Subcutaneous abdominal adipose tissue (tissue), 5 donors: ENCODE measurements around the gene NPNT.

Experiments used
- H3K27ac ChIP-seq: one replicate; pipeline ENCODE4 v1.7.0; 2013; ENCODE audit warnings: low read depth, mild to moderate bottlenecking, inconsistent platforms, low read length, moderate library complexity
- H3K27me3 ChIP-seq, 5 donors: one replicate each; pipeline ENCODE4 v1.7.0; 2013; ENCODE audit warnings: low read length in 5 of 5, inconsistent platforms in 1 of 5; ENCODE audit not compliant: control insufficient read depth in 5 of 5, insufficient read depth in 4 of 5
- H3K36me3 ChIP-seq, 5 donors: one replicate each; pipeline ENCODE4 v1.7.0; 2013; ENCODE audit warnings: low read length in 5 of 5; ENCODE audit not compliant: control insufficient read depth in 5 of 5, insufficient read depth in 5 of 5
- H3K4me1 ChIP-seq, 5 donors: one replicate each; pipeline ENCODE4 v1.7.0; 2013; ENCODE audit warnings: low read length in 5 of 5, mild to moderate bottlenecking in 3 of 5, moderate library complexity in 1 of 5; ENCODE audit not compliant: control insufficient read depth in 5 of 5, insufficient read depth in 5 of 5
- H3K4me3 ChIP-seq, 5 donors: one replicate each; pipeline ENCODE4 v1.7.0; 2013; ENCODE audit warnings: low read length in 5 of 5, low read depth in 1 of 5
- H3K9ac ChIP-seq, 5 donors: one replicate each; pipeline ENCODE4 v1.7.0; 2013; ENCODE audit warnings: low read length in 5 of 5, mild to moderate bottlenecking in 4 of 5, moderate library complexity in 3 of 5
- H3K9me3 ChIP-seq, 5 donors: one replicate each; pipeline ENCODE4 v1.7.0; 2013; ENCODE audit warnings: low read length in 5 of 5; ENCODE audit not compliant: control insufficient read depth in 5 of 5
- donor health status: healthy.
- donor health status: healthy.
- donor health status: healthy.
- donor health status: healthy.
- donor health status: healthy.

Gene NPNT

GRCh38 chr4:105937759-105938158 lies 42.5 kb downstream of the NPNT start:
- peaks cover 0 to 6% (median 3%) of the 10 kb centered on the region in 5 donors for H3K4me1 ChIP-seq
- H3K9ac ChIP-seq = no peak overlapping the region
- H3K27me3 ChIP-seq = no peaks in the 10 kb centered on the region
- no peaks in the 10 kb centered on the region for H3K36me3 ChIP-seq
- H3K9me3 ChIP-seq = no peaks in the 10 kb centered on the region
- no peak overlapping the region for H3K27ac ChIP-seq
- H3K4me3 ChIP-seq = no peak overlapping the region

- H3K27me3 ChIP-seq = no peaks in the 10 kb centered on the region
- H3K4me3 ChIP-seq = no peak overlapping the region
- no peaks in the 10 kb centered on the region for H3K36me3 ChIP-seq
- H3K27ac ChIP-seq = no peak overlapping the region
- H3K9me3 ChIP-seq = peaks cover 0 to 6% (median 3%) of the 10 kb centered on the region in 5 donors
- H3K9ac ChIP-seq = no peak overlapping the region
- H3K4me1 ChIP-seq = peaks cover 0 to 7% (median 5%) of the 10 kb centered on the region in 5 donors
Measured at GRCh38 chr4:105943234-105943633, 48.0 kb downstream of the NPNT start.

GRCh38 chr4:105944540-105944939 lies 49.3 kb downstream of the NPNT start:
- Histone ChIP-seq H3K9me3 (peaks cover 0 to 6% (median 3%) of the 10 kb centered on the region in 5 donors), H3K4me1 (peaks cover 0 to 6% (median 5%) of the 10 kb centered on the region in 5 donors), H3K4me3 (no peak overlapping the region), H3K9ac (no peak overlapping the region), H3K27ac (no peak overlapping the region), H3K36me3 (no peaks in the 10 kb centered on the region), H3K27me3 (no peaks in the 10 kb centered on the region)

GRCh38 chr4:105946771-105947170 lies 51.5 kb downstream of the NPNT start:
- Histone ChIP-seq H3K36me3 (no peaks in the 10 kb centered on the region), H3K4me3 (no peak overlapping the region), H3K9me3 (peaks cover 0 to 6% (median 3%) of the 10 kb centered on the region in 5 donors), H3K27ac (no peak overlapping the region), H3K4me1 (peaks cover 0 to 6% (median 5%) of the 10 kb centered on the region in 5 donors), H3K27me3 (no peaks in the 10 kb centered on the region), H3K9ac (no peak overlapping the region)

- Histone ChIP-seq H3K4me1 (no peaks in the 10 kb centered on the region), H3K4me3 (no peak overlapping the region), H3K27me3 (no peaks in the 10 kb centered on the region), H3K27ac (no peak overlapping the region), H3K9me3 (peaks cover 0 to 6% (median 3%) of the 10 kb centered on the region in 5 donors), H3K9ac (no peak overlapping the region), H3K36me3 (no peaks in the 10 kb centered on the region)
Measured at GRCh38 chr4:105950701-105951100, 55.4 kb downstream of the NPNT start.

- H3K9ac ChIP-seq = no peak overlapping the region
- H3K4me1 ChIP-seq = peaks cover 0 to under 1% (median 0%) of the 10 kb centered on the region in 5 donors
- no peaks in the 10 kb centered on the region for H3K27me3 ChIP-seq
- no peak overlapping the region for H3K4me3 ChIP-seq
- H3K27ac ChIP-seq = no peak overlapping the region
- H3K36me3 ChIP-seq = no peaks in the 10 kb centered on the region
- H3K9me3 ChIP-seq = peaks cover 0 to 6% (median 3%) of the 10 kb centered on the region in 5 donors
Measured at GRCh38 chr4:105951198-105951597, 55.9 kb downstream of the NPNT start.

GRCh38 chr4:105952591-105952990 lies 57.3 kb downstream of the NPNT start:
- H3K36me3 ChIP-seq = no peaks in the 10 kb centered on the region
- no peak overlapping the region for H3K9ac ChIP-seq
- H3K4me3 ChIP-seq = no peak overlapping the region
- H3K27me3 ChIP-seq = no peaks in the 10 kb centered on the region
- peaks cover 0 to 7% (median 0%) of the 10 kb centered on the region in 5 donors for H3K4me1 ChIP-seq
- H3K9me3 ChIP-seq = no peaks in the 10 kb centered on the region
- no peak overlapping the region for H3K27ac ChIP-seq

- Histone ChIP-seq H3K9me3 (no peaks in the 10 kb centered on the region), H3K4me1 (peaks cover 0 to 7% (median 0%) of the 10 kb centered on the region in 5 donors), H3K4me3 (no peak overlapping the region), H3K27ac (no peak overlapping the region), H3K9ac (no peak overlapping the region), H3K27me3 (no peaks in the 10 kb centered on the region), H3K36me3 (no peaks in the 10 kb centered on the region)
Measured at GRCh38 chr4:105956569-105956968, 61.3 kb downstream of the NPNT start.

- H3K9ac ChIP-seq = no peak overlapping the region
- no peak overlapping the region for H3K27ac ChIP-seq
- H3K4me3 ChIP-seq = no peak overlapping the region
- peaks cover 0 to 7% (median 0%) of the 10 kb centered on the region in 5 donors for H3K4me1 ChIP-seq
- H3K9me3 ChIP-seq = no peaks in the 10 kb centered on the region
- H3K36me3 ChIP-seq = no peaks in the 10 kb centered on the region
- H3K27me3 ChIP-seq = no peaks in the 10 kb centered on the region
Measured at GRCh38 chr4:105957680-105958079, 62.4 kb downstream of the NPNT start.

- Histone ChIP-seq H3K27me3 (no peaks in the 10 kb centered on the region), H3K9ac (no peak overlapping the region), H3K27ac (no peak overlapping the region), H3K4me1 (peaks cover 0 to 20% (median 14%) of the 10 kb centered on the region in 5 donors), H3K9me3 (no peaks in the 10 kb centered on the region), H3K4me3 (no peak overlapping the region), H3K36me3 (no peaks in the 10 kb centered on the region)
Measured at GRCh38 chr4:105963461-105964400, 68.5 kb downstream of the NPNT start.
